ENCODE data around the gene MUS81. TPM values are rescaled to one million over a fixed set of nuclear protein-coding genes. Genes with fewer than 3 reads are reported as not detected.
A peak's percentile ranks its signal among the peaks of the same experiment; 100 is the strongest.

Gene MUS81
- total and polyA plus RNA-seq, 2 of the 4 experiments (the other 2 are of a cell fraction), result 23.7 to 47.9 TPM

DNA sequence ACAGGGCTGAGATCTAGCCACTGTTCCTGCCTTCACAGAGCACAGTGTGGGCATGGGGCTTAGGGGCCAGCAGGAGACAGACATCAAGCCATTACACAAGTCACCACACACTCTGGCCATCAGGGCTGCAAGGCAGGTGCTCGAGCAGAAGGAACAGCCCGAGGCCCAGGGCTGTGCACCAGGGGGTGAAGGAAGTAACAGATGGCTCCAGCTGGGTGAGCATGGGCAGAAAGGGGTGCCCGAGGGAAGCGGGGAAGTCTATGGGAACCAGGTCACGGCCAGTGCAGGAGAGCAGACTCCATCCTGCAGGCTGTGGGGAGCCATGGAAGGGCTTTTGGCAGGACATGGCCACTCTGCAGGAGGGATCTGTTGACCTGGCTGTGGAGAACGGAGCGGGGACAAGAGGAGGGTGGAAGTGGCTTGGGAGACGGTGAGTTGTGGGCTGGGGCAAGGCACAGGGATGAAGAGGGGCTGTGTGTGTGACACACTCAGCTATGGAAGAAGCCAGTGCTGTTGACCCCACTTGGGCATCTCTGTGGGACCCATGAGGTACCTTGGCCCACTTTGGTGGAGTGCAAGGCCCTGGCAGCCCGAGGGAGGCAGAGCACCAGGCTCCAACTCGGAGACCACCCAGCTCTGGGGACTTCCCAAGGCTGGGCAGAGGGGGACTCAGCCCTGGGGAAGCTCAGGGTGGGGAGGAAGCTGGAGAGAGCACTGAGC, 55.0 kb downstream of the MUS81 start:
- Histone ChIP-seq H4K20me1 (ENCODE audit: insufficient read depth, low read length) (peaks cover 6% of the 10 kb centered on the region), H3K4me2 (ENCODE audit: low read depth, low read length) (peak overlapping the region; percentile 43), H3K9me1 (ENCODE audit: insufficient read depth, low read length) (peaks cover 43% of the 10 kb centered on the region), H4K8ac (ENCODE audit: low read depth in 2 of 2, low read length in 2 of 2) (peak overlapping the region; percentile 99), H3K4me1 (ENCODE audit: control insufficient read depth, insufficient read depth, low read length) (peaks cover 55% of the 10 kb centered on the region), H2BK120ac (ENCODE audit: low read depth, low read length) (peak overlapping the region; percentile 100), H3K27ac (ENCODE audit: insufficient read depth, low read length) (peak overlapping the region; percentile 99), H3K23ac (ENCODE audit: low read depth, low read length) (peak overlapping the region; percentile 99), H3K4me3 (ENCODE audit: insufficient read depth, low read depth, low read length) (no peak overlapping the region), H3K18ac (ENCODE audit: low read depth, low read length) (peak overlapping the region; percentile 98), H3K9ac (ENCODE audit: low read depth, low read length) (peak overlapping the region; percentile 72), H3K4ac (ENCODE audit: low read depth, low read length) (peak overlapping the region; percentile 100), H3K9me3 (ENCODE audit: control insufficient read depth, insufficient read depth, low read length) (no peaks in the 10 kb centered on the region), H2AK9ac (replicated peaks; ENCODE audit: low read depth, low read length, poor library complexity) (peak overlapping the region; percentile 99), H3K14ac (replicated peaks; ENCODE audit: low read depth, low read length) (peak overlapping the region; percentile 100), H3K36me3 (ENCODE audit: control insufficient read depth, insufficient read depth, low read length) (peaks cover 13% of the 10 kb centered on the region), H4K91ac (ENCODE audit: insufficient read depth, low read depth, low read length) (peak overlapping the region; percentile 100), H2BK5ac (ENCODE audit: low read depth, low read length, poor library complexity, severe bottlenecking) (peak overlapping the region; percentile 100), H2BK15ac (ENCODE audit: low read depth, low read length) (peak overlapping the region; percentile 99), H2AFZ (replicated peaks; ENCODE audit: low read length, poor library complexity) (peak overlapping the region; percentile 71), H2BK20ac (ENCODE audit: low read depth, low read length) (peak overlapping the region; percentile 100), H3K56ac (ENCODE audit: extremely low read depth, insufficient read depth, low read length) (peak overlapping the region; percentile 99), H4K5ac (ENCODE audit: low read depth, low read length) (peak overlapping the region; percentile 98), H2AK5ac (ENCODE audit: low read depth, low read length) (peak overlapping the region; percentile 100), H3K79me1 (ENCODE audit: low read depth in 1 of 2, low read length in 2 of 2) (peaks cover 20 to 70% of the 10 kb centered on the region in 2 experiments; a peak in 3 of 4 replicates), H3K27me3 (ENCODE audit: control insufficient read depth, insufficient read depth, low read length) (no peaks in the 10 kb centered on the region)
- DNase-seq, result no peak
- 28% methylated on average over 8 of the region's 10 CpGs; no CpG with 5 or more reads in 1 of the 2 experiments for WGBS, 2 experiments (ENCODE audit: extremely low coverage in 2 of 2, insufficient read length in 1 of 2)
- ChIA-PET POLR2A (ENCODE audit: unreplicated experiment) (interaction anchor here (0.6 to 2.4 kb wide), 4 partner anchors 13 to 43 kb away, joined by 3 to 20 read pairs (median 10); partner anchors contain the start of genes CCDC85B, FIBP and FOSL1), CTCF (interaction anchor here (1.0 to 1.2 kb wide), 3 partner anchors 24 to 27 kb away, joined by 3 to 9 read pairs (median 4); partner anchors contain the start of genes CCDC85B and FIBP)
- BruUV-seq (replicated peaks), result no TSS peak
- intact Hi-C loops (cut with micrococcal nuclease), result loop anchor here (1.0 to 5.0 kb wide), 3 partner anchors 14 to 57 kb away; partner anchors contain the start of genes CFL1, FOSL1 and SART1
- in situ Hi-C loops (cut with MboI; ENCODE audit: low sequenced_read_pairs), result no loop called here
- TF ChIP-seq, protein P1, sequence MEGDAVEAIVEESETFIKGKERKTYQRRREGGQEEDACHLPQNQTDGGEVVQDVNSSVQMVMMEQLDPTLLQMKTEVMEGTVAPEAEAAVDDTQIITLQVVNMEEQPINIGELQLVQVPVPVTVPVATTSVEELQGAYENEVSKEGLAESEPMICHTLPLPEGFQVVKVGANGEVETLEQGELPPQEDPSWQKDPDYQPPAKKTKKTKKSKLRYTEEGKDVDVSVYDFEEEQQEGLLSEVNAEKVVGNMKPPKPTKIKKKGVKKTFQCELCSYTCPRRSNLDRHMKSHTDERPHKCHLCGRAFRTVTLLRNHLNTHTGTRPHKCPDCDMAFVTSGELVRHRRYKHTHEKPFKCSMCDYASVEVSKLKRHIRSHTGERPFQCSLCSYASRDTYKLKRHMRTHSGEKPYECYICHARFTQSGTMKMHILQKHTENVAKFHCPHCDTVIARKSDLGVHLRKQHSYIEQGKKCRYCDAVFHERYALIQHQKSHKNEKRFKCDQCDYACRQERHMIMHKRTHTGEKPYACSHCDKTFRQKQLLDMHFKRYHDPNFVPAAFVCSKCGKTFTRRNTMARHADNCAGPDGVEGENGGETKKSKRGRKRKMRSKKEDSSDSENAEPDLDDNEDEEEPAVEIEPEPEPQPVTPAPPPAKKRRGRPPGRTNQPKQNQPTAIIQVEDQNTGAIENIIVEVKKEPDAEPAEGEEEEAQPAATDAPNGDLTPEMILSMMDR (conservative IDR thresholded peaks at IDR 0.05; ENCODE audit: low read depth, low read length), result no peak
- TF ChIP-seq MAZ (IDR thresholded peaks at IDR 0.05; ENCODE audit: borderline replicate concordance, low read depth, low read length) (peak; percentile 96), POLR2A (IDR thresholded peaks at IDR 0.05; ENCODE audit: low read depth, low read length) (peak; percentile 50; the same call in 1 of the 2 replicates), NFE2L2 (IDR thresholded peaks at IDR 0.05; ENCODE audit: low read depth, low read length) (no peak), FOS (IDR thresholded peaks at IDR 0.05; ENCODE audit: low read depth, low read length) (no peak), RAD21 (IDR thresholded peaks at IDR 0.05; ENCODE audit: low read length) (peak; percentile 28; the same call in 1 of the 2 replicates)
- dilution Hi-C loops (cut with HindIII; ENCODE audit: low sequenced_read_pairs, unreplicated experiment), result no loop called here
- ATAC-seq (ENCODE audit: low read depth), result peak; percentile 54

Data from IMR-90 (cell line).